Fibroblast of lung (primary cell): ENCODE results near the gene LAGE3. TPM values are rescaled to one million over a fixed set of nuclear protein-coding genes. Genes with fewer than 3 reads are reported as not detected.

Source experiments
- DNase-seq, 2 donors: peaks; one replicate each; pipeline versions ENCODE4 v3.0.0 to v3.0.0-alpha.2; 2010; ENCODE audit warnings: low read depth in 2 of 2
- H2AFZ ChIP-seq: 2 replicates; pipeline ENCODE4 v1.5.1; 2012; ENCODE audit warnings: low read length, control low read depth, inconsistent platforms
- H3K27ac ChIP-seq: 2 replicates; pipeline ENCODE4 v1.5.1; 2011; ENCODE audit warnings: low read length, control low read depth; ENCODE audit not compliant: insufficient read depth
- H3K27me3 ChIP-seq: 2 replicates; pipeline ENCODE4 v1.5.1; 2011; ENCODE audit warnings: mild to moderate bottlenecking, low read length; ENCODE audit not compliant: control insufficient read depth, insufficient read depth
- H3K36me3 ChIP-seq: 2 replicates; pipeline ENCODE4 v1.5.1; 2011; ENCODE audit warnings: low read length; ENCODE audit not compliant: control insufficient read depth, insufficient read depth
- H3K4me1 ChIP-seq: 2 replicates; pipeline ENCODE4 v1.5.1; 2011; ENCODE audit warnings: low read length; ENCODE audit not compliant: control insufficient read depth, insufficient read depth; ENCODE audit errors: extremely low read depth
- H3K4me2 ChIP-seq: 2 replicates; pipeline ENCODE4 v1.5.1; 2011; ENCODE audit warnings: low read length, control low read depth; ENCODE audit not compliant: insufficient read depth; ENCODE audit errors: extremely low read depth
- H3K4me3 ChIP-seq, 4 experiments: fragments of 200-600 bp in 1 of 4; sonication (generic) in 1 of 4; replicated peaks in 1 of 4; 2 replicates each; pipeline ENCODE4 v1.5.1; 2011 to 2016; ENCODE audit warnings: low read length in 4 of 4, low read depth in 3 of 4, mild to moderate bottlenecking in 3 of 4, control low read depth in 2 of 4, inconsistent platforms in 1 of 4, mixed read lengths in 1 of 4; ENCODE audit not compliant: insufficient read depth in 1 of 4; ENCODE audit errors: control extremely low read depth in 1 of 4
- H3K79me2 ChIP-seq: 2 replicates; pipeline ENCODE4 v1.5.1; 2012; ENCODE audit warnings: mild to moderate bottlenecking, low read length, inconsistent platforms; ENCODE audit not compliant: control insufficient read depth, insufficient read depth
- H3K9ac ChIP-seq: 2 replicates; pipeline ENCODE4 v1.5.1; 2011; ENCODE audit warnings: mild to moderate bottlenecking, low read length, control low read depth; ENCODE audit not compliant: insufficient read depth
- H3K9me3 ChIP-seq: 2 replicates; pipeline ENCODE4 v1.5.1; 2012; ENCODE audit warnings: low read depth, low read length; ENCODE audit not compliant: control insufficient read depth, insufficient read depth
- H4K20me1 ChIP-seq: 2 replicates; pipeline ENCODE4 v1.5.1; 2011; ENCODE audit warnings: low read length; ENCODE audit not compliant: control insufficient read depth, insufficient read depth; ENCODE audit errors: extremely low read depth
- CTCF ChIP-seq, 2 donors: IDR thresholded peaks in 1 of 2; conservative IDR thresholded peaks in 1 of 2; 1 replicate in 1 of 2; 2 replicates in 1 of 2; pipeline ENCODE4 v1.5.1; 2011 to 2012; ENCODE audit warnings: low read length in 2 of 2, control low read depth in 1 of 2, inconsistent platforms in 1 of 2, low read depth in 1 of 2, mild to moderate bottlenecking in 1 of 2
- EZH2 ChIP-seq: IDR thresholded peaks from 2 replicates; pipeline ENCODE4 v1.5.1; 2012; ENCODE audit warnings: low read length, control low read depth, mild to moderate bottlenecking; ENCODE audit errors: missing control alignments
- polyA plus RNA-seq, 2 donors: library from polyadenylated mRNA; depleted of rRNA in 1 of 2; stranded (reverse) in 1 of 2; unstranded in 1 of 2; fragments of >200 nt; gene quantifications; 2 replicates each; pipeline ENCODE4 v1.2.1, GENCODE V29; 2011 to 2012; ENCODE audit warnings: missing spikeins in 1 of 2
- total RNA-seq: library from RNA; depleted of rRNA; stranded (reverse); fragments of >200 nt; gene quantifications from 2 replicates; pipeline ENCODE4 v1.2.1, GENCODE V29; 2014

LAGE3 gene
- total and polyA plus RNA-seq, 2 donors (not counting 1 experiment from before 2014, with no cell fraction given) = 6.4 to 13.4 TPM

DNA sequence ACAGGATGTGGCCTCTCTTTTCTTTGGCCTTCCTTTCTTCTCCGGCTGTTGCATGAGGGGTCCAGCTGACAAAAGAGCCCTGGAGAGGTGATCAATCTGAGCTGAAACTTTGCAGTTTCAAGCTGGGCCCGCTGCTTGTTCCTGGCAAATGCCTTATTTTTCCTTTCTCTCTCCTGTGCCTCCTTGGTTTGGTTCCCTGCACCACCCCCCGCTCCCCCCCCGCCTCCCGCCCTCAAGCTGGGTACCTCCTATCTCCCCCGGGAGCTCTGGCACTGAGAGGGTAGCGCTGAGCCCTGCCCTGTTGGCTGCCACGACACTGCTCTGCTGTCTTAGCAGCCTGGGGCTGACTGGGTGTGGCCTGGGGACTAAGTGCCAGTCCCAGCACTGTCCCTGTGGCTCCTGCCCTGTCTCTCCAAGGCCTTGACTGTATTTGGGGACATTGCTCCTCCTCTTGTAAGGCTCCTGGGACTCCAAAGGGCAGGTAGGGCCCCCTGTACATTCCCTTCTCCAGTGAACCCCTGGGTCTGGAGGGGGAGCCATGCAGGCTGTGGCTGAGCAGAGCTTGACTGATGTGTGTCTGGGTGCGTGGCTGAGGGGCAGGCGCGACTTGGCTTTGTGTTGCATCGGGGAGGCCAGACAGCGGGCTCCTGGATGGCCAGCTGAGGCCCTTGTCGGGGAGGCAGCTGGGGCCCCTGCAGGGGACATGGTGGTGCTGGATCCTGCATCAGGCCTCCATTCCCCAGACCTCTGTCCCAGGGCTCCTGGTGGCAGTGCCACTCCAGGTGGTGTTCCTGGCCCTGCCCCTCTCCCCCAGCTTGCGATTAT, 19.9 kb downstream of the LAGE3 start:
- Histone ChIP-seq H2AFZ (no peak overlapping the region), H3K4me1 (no peaks in the 10 kb centered on the region), H3K79me2 (peaks cover 38% of the 10 kb centered on the region), H3K27me3 (no peaks in the 10 kb centered on the region), H3K9me3 (no peaks in the 10 kb centered on the region), H4K20me1 (no peaks in the 10 kb centered on the region), H3K4me3 (peak overlapping the region; percentile 65 to 73 (median 72)), H3K4me2 (peak overlapping the region; percentile 66), H3K36me3 (peaks cover 13% of the 10 kb centered on the region), H3K9ac (peak overlapping the region; percentile 53), H3K27ac (peak overlapping the region; percentile 12)
- no peak for TF ChIP-seq EZH2
- no peak for TF ChIP-seq CTCF (conservative IDR thresholded peaks at IDR 0.05 in 1 of 2, IDR thresholded peaks at IDR 0.05 in 1 of 2; ENCODE audit: low read depth in 1 of 2, low read length in 2 of 2)
- no peak for DNase-seq

- Histone ChIP-seq H3K27me3 (no peaks in the 10 kb centered on the region), H2AFZ (no peak within 1 kb of the TSS), H3K4me1 (no peaks in the 10 kb centered on the region), H3K9ac (peak within 1 kb of the TSS; percentile 53), H3K4me2 (peak within 1 kb of the TSS; percentile 64), H3K27ac (no peak within 1 kb of the TSS), H3K4me3 (peak within 1 kb of the TSS; percentile 65 to 73 (median 72)), H4K20me1 (no peaks in the 10 kb centered on the region), H3K36me3 (peaks cover 9% of the 10 kb centered on the region), H3K9me3 (no peaks in the 10 kb centered on the region), H3K79me2 (peaks cover 38% of the 10 kb centered on the region)
- peak in 1 of 2 donors; percentile 30 for DNase-seq
- no peak for TF ChIP-seq EZH2
- no peak for TF ChIP-seq CTCF (conservative IDR thresholded peaks at IDR 0.05 in 1 of 2, IDR thresholded peaks at IDR 0.05 in 1 of 2; ENCODE audit: low read depth in 1 of 2, low read length in 2 of 2)
Measured at GRCh38 chrX:154458116-154458953, 20.7 kb downstream of the LAGE3 start, which contains the start of gene PLXNA3. TSS of gene PLXNA3 (plus strand) at chrX:154458281. CDS start at chrX:154460184, 1,903 bp downstream.
